Heart left ventricle (tissue), 13 donors: Measurements from ENCODE around the gene EIF4E1B.

Source experiments
- POLR2A ChIP-seq, 2 donors: fragments of 450-650 bp; IDR thresholded peaks; one replicate each; pipeline ENCODE4 v1.6.1; 2017; ENCODE audit warnings: antibody characterized with exemption in 2 of 2, mild to moderate bottlenecking in 2 of 2, moderate library complexity in 2 of 2
- TF ChIP-seq, protein P1 (sequence below), 12 donors: fragments of 200-600 bp; sonication (generic) in 4 of 12; IDR thresholded peaks; one replicate each; pipeline versions ENCODE4 v1.5.0 to v1.8.0; 2018 to 2022; ENCODE audit warnings: antibody characterized with exemption in 12 of 12, mild to moderate bottlenecking in 5 of 12
- donor health status: ischemic (EF 13 %, LVEDD 7.1; RV severe dilation, severe dysfunction).
- donor health status: DM: no; HTN: yes; CAD: no.
- donor health status: DM: no; HTN: no; CAD: no.
- donor health status: ischemic (EF 25% LVEDD 6.9; RV normal size, moderate dysfunction).
- donor health status: ischemic (EF 25% LVEDD 5.7; RV mildly dilated, moderate dysfunction).
- donor health status: ischemic (EF 35%, LVEDD 5.7; RV mildly dilated, moderate dysfunction).
- donor health status: nonischemic (EF 11% LVEDD 7.7; RV severe dilation, severe dysfunction).
- donor health status: DM: yes; HTN: yes; CAD: no.
- donor health status: PGD.
- donor health status: ischemic (EF 29% LVEDD 5.4; RV normal size, mild dysfunction).
- donor health status: nonischemic (EF 23%, LVEDD 6.1; RV moderate dilation, normal function).

DNA sequence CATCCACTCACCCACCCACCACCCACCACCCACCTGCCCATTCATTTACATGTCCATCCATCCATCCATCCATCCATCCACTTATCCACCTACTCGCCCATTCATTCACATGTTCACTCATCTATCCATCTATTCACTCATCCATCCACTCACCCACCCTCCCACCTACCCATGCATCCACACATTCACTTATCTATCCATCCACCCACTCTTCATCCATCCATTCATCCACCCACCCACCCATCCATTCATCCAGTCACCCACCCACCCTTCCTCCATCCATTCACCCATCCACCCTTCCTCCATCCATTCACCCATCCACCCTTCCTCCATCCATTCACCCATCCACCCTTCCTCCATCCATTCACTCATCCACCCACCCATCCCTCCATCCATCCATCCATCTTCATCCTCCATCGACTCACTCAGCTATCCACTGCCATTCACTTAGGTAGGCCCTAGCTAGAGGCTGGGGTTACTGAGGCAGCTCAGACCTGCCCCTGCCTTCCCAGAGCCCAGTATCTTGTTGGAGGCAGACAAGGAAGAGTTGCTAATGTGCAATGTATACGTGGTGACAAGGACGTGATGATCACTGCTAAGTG lies 29.5 kb downstream of the EIF4E1B start:
- TF ChIP-seq POLR2A (IDR thresholded peaks at IDR 0.05), result no peak
- TF ChIP-seq, protein P1, sequence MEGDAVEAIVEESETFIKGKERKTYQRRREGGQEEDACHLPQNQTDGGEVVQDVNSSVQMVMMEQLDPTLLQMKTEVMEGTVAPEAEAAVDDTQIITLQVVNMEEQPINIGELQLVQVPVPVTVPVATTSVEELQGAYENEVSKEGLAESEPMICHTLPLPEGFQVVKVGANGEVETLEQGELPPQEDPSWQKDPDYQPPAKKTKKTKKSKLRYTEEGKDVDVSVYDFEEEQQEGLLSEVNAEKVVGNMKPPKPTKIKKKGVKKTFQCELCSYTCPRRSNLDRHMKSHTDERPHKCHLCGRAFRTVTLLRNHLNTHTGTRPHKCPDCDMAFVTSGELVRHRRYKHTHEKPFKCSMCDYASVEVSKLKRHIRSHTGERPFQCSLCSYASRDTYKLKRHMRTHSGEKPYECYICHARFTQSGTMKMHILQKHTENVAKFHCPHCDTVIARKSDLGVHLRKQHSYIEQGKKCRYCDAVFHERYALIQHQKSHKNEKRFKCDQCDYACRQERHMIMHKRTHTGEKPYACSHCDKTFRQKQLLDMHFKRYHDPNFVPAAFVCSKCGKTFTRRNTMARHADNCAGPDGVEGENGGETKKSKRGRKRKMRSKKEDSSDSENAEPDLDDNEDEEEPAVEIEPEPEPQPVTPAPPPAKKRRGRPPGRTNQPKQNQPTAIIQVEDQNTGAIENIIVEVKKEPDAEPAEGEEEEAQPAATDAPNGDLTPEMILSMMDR (IDR thresholded peaks at IDR 0.05), result no peak
